Psoas muscle (tissue), 8 donors: ENCODE measurements around the gene GSG1L2. TPM values are rescaled to one million over a fixed set of nuclear protein-coding genes. Genes with fewer than 3 reads are reported as not detected.

Experiments
- ATAC-seq, 4 donors: fragments of 200-7000 bp; cut with Tn5 transposase; one replicate each; pipeline ENCODE4 v1.9.1; 2020; ENCODE audit warnings: moderate library complexity in 3 of 4, mild to moderate bottlenecking in 2 of 4
- DNase-seq, 2 donors: peaks; one replicate each; pipeline ENCODE4 v3.0.0-alpha.2; 2020
- H3K27ac ChIP-seq: fragments of 200-600 bp; one replicate; pipeline ENCODE4 v1.8.0; 2022
- H3K27me3 ChIP-seq, 3 donors: fragments of 200-600 bp in 1 of 3; one replicate each; pipeline versions ENCODE4 v1.6.1 to v1.8.0; 2013 to 2022; ENCODE audit warnings: low read length in 2 of 3, mild to moderate bottlenecking in 2 of 3, moderate library complexity in 1 of 3; ENCODE audit not compliant: insufficient read depth in 3 of 3
- H3K36me3 ChIP-seq, 2 donors: fragments of 200-600 bp in 1 of 2; one replicate each; pipeline versions ENCODE4 v1.6.1 to v1.8.0; 2013 to 2022; ENCODE audit warnings: low read depth in 1 of 2, mild to moderate bottlenecking in 1 of 2, moderate library complexity in 1 of 2; ENCODE audit not compliant: insufficient read depth in 1 of 2
- H3K4me1 ChIP-seq: fragments of 200-600 bp; one replicate; pipeline ENCODE4 v1.8.0; 2022
- H3K4me3 ChIP-seq: fragments of 200-600 bp; one replicate; pipeline ENCODE4 v1.8.0; 2022; ENCODE audit warnings: mild to moderate bottlenecking
- H3K9me3 ChIP-seq: fragments of 200-600 bp; one replicate; pipeline ENCODE4 v1.8.0; 2022
- WGBS, 3 donors: extraction: QIAGEN DNeasy Blood & Tissue Kit; methylation state at CpG; one replicate each; pipeline versions ENCODE4 v1.1.6 to v1.1.7; 2013; 5-methylcytosine and 5-hydroxymethylcytosine counted together
- intact Hi-C, 2 donors: fragments of 100-400 bp; cut with DNase I; formaldehyde crosslinking; loops; one replicate each; pipeline versions ENCODE4 v1.11.0 to v1.14.2; 2022
- polyA plus RNA-seq, 3 donors: library from polyadenylated mRNA; stranded (reverse); fragments of 200-250 nt; gene quantifications; one replicate each; pipeline ENCODE4 v1.2.3, GENCODE V29; 2013
- total RNA-seq, 4 donors: library from RNA; stranded (reverse); fragmentation: NEBNext Ultra II Directional in 2 of 4; extraction: Animal tissue kit (Norgen Biotek cat#: 25700) in 2 of 4; gene quantifications; one replicate each; pipeline versions ENCODE4 v1.2.1 to v1.2.4, GENCODE V29; 2021 to 2023
- TF ChIP-seq, protein P1 (sequence below): fragments of 200-600 bp; IDR thresholded peaks from one replicate; pipeline ENCODE4 v1.8.0; 2022; ENCODE audit warnings: antibody characterized with exemption
- donor health status: healthy with polysubstance abuse.
- donor health status: DM: no; HTN: no; CAD: no; lungs with moderate emphysema.
- donor health status: Bipolar disorder and iron deficiency.
- donor health status: healthy.
- donor health status: DM: yes; HTN: yes; CAD: no.
- donor health status: DM: no; HTN: no; CAD: no.
- donor health status: DM: no; HTN: no; CAD: no.
- donor health status: DM: yes; HTN: yes; CAD: no.

Gene GSG1L2
- total and polyA plus RNA-seq, 7 donors = not detected

DNA sequence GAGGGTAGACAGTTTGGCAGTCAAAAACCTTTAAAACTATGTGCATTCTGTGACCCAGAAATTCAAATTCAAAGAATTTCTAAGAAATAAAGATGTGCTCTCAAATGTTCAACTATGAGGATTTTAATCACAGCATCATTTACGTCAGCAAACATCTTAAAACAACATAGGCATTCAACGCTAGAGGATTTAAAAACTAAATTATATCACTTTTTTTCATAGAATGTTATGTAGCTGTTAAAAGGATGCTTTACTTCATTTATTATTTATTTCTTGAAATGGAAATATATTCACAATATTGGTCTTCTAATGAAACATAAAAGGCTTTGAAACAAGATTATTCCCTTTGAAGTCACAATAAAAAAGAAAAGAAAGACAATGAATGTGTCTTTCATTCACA lies 7.5 kb upstream of the GSG1L2 start:
- no peaks in the 10 kb centered on the region for H3K4me1 ChIP-seq
- TF ChIP-seq, protein P1, sequence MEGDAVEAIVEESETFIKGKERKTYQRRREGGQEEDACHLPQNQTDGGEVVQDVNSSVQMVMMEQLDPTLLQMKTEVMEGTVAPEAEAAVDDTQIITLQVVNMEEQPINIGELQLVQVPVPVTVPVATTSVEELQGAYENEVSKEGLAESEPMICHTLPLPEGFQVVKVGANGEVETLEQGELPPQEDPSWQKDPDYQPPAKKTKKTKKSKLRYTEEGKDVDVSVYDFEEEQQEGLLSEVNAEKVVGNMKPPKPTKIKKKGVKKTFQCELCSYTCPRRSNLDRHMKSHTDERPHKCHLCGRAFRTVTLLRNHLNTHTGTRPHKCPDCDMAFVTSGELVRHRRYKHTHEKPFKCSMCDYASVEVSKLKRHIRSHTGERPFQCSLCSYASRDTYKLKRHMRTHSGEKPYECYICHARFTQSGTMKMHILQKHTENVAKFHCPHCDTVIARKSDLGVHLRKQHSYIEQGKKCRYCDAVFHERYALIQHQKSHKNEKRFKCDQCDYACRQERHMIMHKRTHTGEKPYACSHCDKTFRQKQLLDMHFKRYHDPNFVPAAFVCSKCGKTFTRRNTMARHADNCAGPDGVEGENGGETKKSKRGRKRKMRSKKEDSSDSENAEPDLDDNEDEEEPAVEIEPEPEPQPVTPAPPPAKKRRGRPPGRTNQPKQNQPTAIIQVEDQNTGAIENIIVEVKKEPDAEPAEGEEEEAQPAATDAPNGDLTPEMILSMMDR = no peak
- no peaks in the 10 kb centered on the region for H3K27me3 ChIP-seq
- no peaks in the 10 kb centered on the region for H3K9me3 ChIP-seq
- H3K36me3 ChIP-seq = no peaks in the 10 kb centered on the region
- H3K27ac ChIP-seq = no peak overlapping the region
- ATAC-seq (no peak), DNase-seq (no peak)
- no peak overlapping the region for H3K4me3 ChIP-seq
- 89 to 94% (median 91%) methylated on average over 2 of the region's 2 CpGs for WGBS, 3 donors
- intact Hi-C loops = no loop called here

DNA sequence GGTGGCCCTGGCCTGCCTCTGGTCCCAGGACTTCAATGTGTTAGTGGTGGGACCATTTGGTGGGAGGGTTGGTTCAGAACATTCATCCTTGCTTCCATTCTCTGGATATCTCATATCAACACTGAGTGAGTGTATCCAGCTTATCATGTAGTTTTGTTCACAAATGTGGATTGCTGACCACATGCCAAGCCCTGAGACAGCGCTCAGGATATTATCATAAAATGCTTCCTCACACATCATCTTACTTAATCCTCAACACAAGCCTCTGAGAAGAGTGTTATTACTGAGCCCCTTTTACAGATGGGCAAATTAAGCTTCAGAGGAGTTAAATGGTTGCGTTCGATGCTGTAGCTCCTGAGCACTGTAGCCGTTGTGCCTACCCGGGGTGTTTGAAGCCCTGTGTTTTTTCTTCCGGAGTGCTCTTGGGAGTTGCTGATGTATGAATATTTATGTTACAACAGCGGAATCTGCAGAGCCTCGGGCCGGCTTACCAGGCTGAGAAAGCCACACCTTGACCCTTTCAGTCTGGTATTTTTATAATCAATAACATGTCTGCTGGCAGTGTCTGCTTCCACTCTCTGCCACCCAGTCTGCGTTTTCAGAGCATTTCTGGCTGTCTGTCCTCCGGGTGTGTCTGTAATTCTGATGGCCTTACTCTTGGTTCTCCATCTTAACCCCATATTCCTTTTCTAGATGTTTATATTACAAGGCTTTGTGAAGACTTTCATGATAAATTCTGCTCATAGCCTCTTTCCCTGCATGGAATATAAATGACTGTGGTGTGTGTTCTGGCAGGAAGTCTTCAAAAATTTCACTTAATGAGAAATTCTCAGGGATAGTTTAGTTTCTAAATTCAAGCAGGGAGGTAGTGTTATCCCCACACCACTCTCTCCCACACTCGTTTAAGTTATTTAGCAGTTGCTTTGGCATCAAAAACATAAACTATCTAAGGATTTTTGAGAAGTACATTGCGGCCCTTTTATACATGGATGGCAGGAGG lies 6.7 kb upstream of the GSG1L2 start:
- intact Hi-C loops = no loop called here
- no peak overlapping the region for H3K4me3 ChIP-seq
- no peak overlapping the region for H3K27ac ChIP-seq
- no peaks in the 10 kb centered on the region for H3K27me3 ChIP-seq
- 75 to 80% (median 77%) methylated on average over 13 of the region's 13 CpGs for WGBS, 3 donors
- no peak for DNase-seq
- no peaks in the 10 kb centered on the region for H3K9me3 ChIP-seq
- TF ChIP-seq, protein P1 = no peak
- ATAC-seq = no peak
- no peaks in the 10 kb centered on the region for H3K4me1 ChIP-seq
- H3K36me3 ChIP-seq = no peaks in the 10 kb centered on the region

DNA sequence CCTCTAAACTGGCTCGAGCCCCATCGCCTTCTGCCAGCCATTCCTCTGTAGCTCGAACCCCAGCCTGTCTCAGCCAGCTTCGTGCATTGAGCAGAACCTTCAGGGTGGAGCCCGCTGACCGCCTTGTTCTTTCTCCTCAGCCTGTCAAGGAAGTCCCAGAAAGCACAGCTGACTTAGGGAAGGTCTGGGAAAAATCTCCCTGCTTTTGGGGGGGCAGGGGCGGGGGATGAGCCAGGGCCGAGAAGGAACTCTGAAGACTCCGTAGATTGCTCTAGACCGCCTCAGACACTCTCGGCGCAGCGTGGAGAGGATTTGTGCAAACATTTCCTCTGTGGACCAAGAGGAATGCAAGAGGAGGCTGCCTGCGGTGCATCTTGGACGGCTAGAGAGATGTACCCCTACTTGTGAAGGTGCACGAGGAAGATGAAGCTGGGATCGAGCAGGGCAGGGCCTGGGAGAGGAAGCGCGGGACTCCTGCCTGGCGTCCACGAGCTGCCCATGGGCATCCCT lies 3.8 kb upstream of the GSG1L2 start, which contains the start of gene GLP2R:
Gene GLP2R (plus strand): TSS at position 284 of the 510 bp plus-strand sequence. CDS start 140 bp downstream, at position 424.
- H3K9me3 ChIP-seq = no peaks in the 10 kb centered on the region
- 61 to 65% (median 64%) methylated on average over 21 of the region's 21 CpGs for WGBS, 3 donors
- intact Hi-C loops = no loop called here
- no peak for ATAC-seq
- TF ChIP-seq, protein P1 = no peak
- H3K27ac ChIP-seq = no peak within 1 kb of the TSS
- H3K36me3 ChIP-seq = no peaks in the 10 kb centered on the region
- no peaks in the 10 kb centered on the region for H3K4me1 ChIP-seq
- DNase-seq = no peak
- no peaks in the 10 kb centered on the region for H3K27me3 ChIP-seq
- no peak within 1 kb of the TSS for H3K4me3 ChIP-seq

DNA sequence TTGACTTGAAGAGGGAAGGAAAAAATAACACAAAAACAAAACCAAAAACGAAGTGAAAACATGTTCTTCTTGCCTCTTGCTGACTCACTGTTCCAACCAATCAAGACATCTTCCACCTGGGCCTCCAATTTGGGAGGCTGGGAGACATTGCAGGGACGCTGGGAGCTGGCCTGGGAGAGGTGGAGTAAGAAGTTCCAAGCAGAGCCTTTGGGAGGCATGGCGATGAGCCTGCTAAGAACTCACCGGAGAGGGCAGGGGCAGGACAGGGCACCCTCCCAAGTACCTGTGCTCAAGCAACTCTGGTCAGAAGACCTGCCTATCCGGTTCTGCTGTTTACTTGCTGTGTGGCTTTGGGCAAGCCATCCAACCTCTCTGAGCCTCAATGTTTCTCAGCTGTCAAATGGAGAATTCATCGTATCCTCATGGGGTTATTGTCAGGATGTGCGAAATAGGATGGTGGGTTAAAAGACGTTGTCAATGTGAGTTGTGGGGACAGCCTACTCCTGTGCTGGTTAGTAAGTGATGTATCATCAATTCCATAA lies 3.0 kb upstream of the GSG1L2 start:
- no peak for ATAC-seq
- DNase-seq = no peak
- TF ChIP-seq, protein P1 = no peak
- no peak overlapping the region for H3K27ac ChIP-seq
- no peaks in the 10 kb centered on the region for H3K4me1 ChIP-seq
- WGBS, 3 donors = 79 to 85% (median 80%) methylated on average over 8 of the region's 8 CpGs
- intact Hi-C loops = loop anchor here in 1 of 2 donors (5.0 kb wide), 1 partner anchor 32 kb away; no protein-coding TSS in a partner anchor
- H3K9me3 ChIP-seq = no peaks in the 10 kb centered on the region
- H3K27me3 ChIP-seq = no peaks in the 10 kb centered on the region
- H3K36me3 ChIP-seq = no peaks in the 10 kb centered on the region
- H3K4me3 ChIP-seq = no peak overlapping the region
